K562 (cell line): ENCODE measurements around the gene ROPN1B. TPM values are rescaled to one million over a fixed set of nuclear protein-coding genes. Genes with fewer than 3 reads are reported as not detected.

Experiments
- ATAC-seq: fragments of 200-7000 bp; cut with Tn5 transposase; 3 replicates; pipeline ENCODE4 v1.9.1; 2020; ENCODE audit warnings: moderate library complexity
- BruUV-seq: library from RNA; stranded (reverse); fragments of 400-500 nt; replicated peaks from 2 replicates; lab custom pipeline; 2021; lab: Mats Ljungman, UMichigan
- CTCF ChIA-PET: fragments of 300-600 bp; formaldehyde crosslinking; extraction: SDS; loops from one replicate; lab custom pipeline; 2021; ENCODE audit warnings: low intra/inter-chr PET ratio; lab: Yijun Ruan, JAX
- POLR2A ChIA-PET: fragments of 300-600, 350-650 bp; sonication (Branson Sonifier 250); formaldehyde crosslinking; extraction: SDS; loops from one replicate; lab custom pipeline; 2021; ENCODE audit warnings: antibody characterized with exemption, inconsistent platforms; lab: Yijun Ruan, JAX
- DNase-seq, 4 experiments: peaks; one replicate each; pipeline versions ENCODE4 v3.0.0 to v3.0.0-alpha.2; 2011 to 2018; ENCODE audit warnings: low spot score in 3 of 4, mixed read lengths in 3 of 4; ENCODE audit errors: extremely low read depth in 1 of 4
- FAIRE-seq: peaks from 2 replicates; lab custom pipeline; 2011; peaks lifted over from hg19 to GRCh38; lab: Jason Lieb, UNC
- H2AFZ ChIP-seq: 2 replicates; pipeline ENCODE4 v1.6.0; 2011; ENCODE audit warnings: low read depth, low read length, control low read depth, inconsistent platforms
- H3K27ac ChIP-seq: fragments of 200-600 bp; 3 replicates; pipeline ENCODE4 v1.8.0; 2011; ENCODE audit warnings: low read depth, mild to moderate bottlenecking, control low read depth, inconsistent platforms, low read length, moderate library complexity, mixed read lengths; ENCODE audit errors: extremely low read depth
- H3K27me3 ChIP-seq, 2 experiments: fragments of 300-600 bp in 1 of 2; 2 replicates in 1 of 2; 3 replicates in 1 of 2; pipeline versions ENCODE4 v1.6.0 to v1.8.0; 2011; ENCODE audit warnings: inconsistent platforms in 2 of 2, low read length in 2 of 2, mild to moderate bottlenecking in 1 of 2, mixed read lengths in 1 of 2, moderate library complexity in 1 of 2; ENCODE audit not compliant: control insufficient read depth in 2 of 2, insufficient read depth in 2 of 2
- H3K36me3 ChIP-seq: fragments of 300-600 bp; 3 replicates; pipeline ENCODE4 v1.8.0; 2011; ENCODE audit warnings: mild to moderate bottlenecking, low read length, inconsistent platforms; ENCODE audit not compliant: control insufficient read depth, insufficient read depth
- H3K4me1 ChIP-seq, 2 experiments: fragments of 200-600 bp in 1 of 2; replicated peaks in 1 of 2; 2 replicates in 1 of 2; 3 replicates in 1 of 2; pipeline versions ENCODE4 v1.5.1 to v1.8.0; 2011; ENCODE audit warnings: inconsistent platforms in 2 of 2, low read length in 2 of 2, mild to moderate bottlenecking in 1 of 2, mixed read lengths in 1 of 2, moderate library complexity in 1 of 2; ENCODE audit not compliant: control insufficient read depth in 2 of 2, insufficient read depth in 2 of 2
- H3K4me2 ChIP-seq: 2 replicates; pipeline ENCODE4 v1.6.1; 2011; ENCODE audit warnings: low read length, control low read depth, inconsistent platforms, mixed read lengths; ENCODE audit not compliant: insufficient read depth
- H3K4me3 ChIP-seq: fragments of 200-600 bp; sonication (generic), shearing (Covaris generic); 2 replicates; pipeline ENCODE4 v1.5.1; 2016; ENCODE audit warnings: control low read depth, inconsistent platforms
- H3K79me2 ChIP-seq: fragments of 200-600 bp; 3 replicates; pipeline ENCODE4 v1.8.0; 2011; ENCODE audit warnings: low read length, inconsistent platforms; ENCODE audit not compliant: control insufficient read depth, insufficient read depth
- H3K9ac ChIP-seq, 2 experiments: 2 replicates each; pipeline versions ENCODE4 v1.6.0 to v1.6.1; 2011; ENCODE audit warnings: low read depth in 2 of 2, low read length in 2 of 2, control low read depth in 1 of 2, inconsistent platforms in 1 of 2, mild to moderate bottlenecking in 1 of 2, mixed read lengths in 1 of 2; ENCODE audit not compliant: insufficient read depth in 1 of 2
- H3K9me1 ChIP-seq: one replicate; pipeline ENCODE4 v1.6.0; 2011; ENCODE audit warnings: inconsistent platforms, mild to moderate bottlenecking, low read length, moderate library complexity; ENCODE audit not compliant: control insufficient read depth, insufficient read depth
- H3K9me3 ChIP-seq: replicated peaks from 2 replicates; pipeline ENCODE4 v1.5.1; 2011; ENCODE audit warnings: low read depth, low read length, inconsistent platforms; ENCODE audit not compliant: control insufficient read depth, insufficient read depth
- H4K20me1 ChIP-seq: replicated peaks from 2 replicates; pipeline ENCODE4 v1.6.1; 2011; ENCODE audit warnings: low read length, inconsistent platforms, mixed read lengths; ENCODE audit not compliant: control insufficient read depth, insufficient read depth
- BMI1 ChIP-seq: fragments of 150-350 bp; IDR thresholded peaks from 2 replicates; pipeline ENCODE4 v1.6.1; 2014; ENCODE audit warnings: low read length
- CAMTA2 ChIP-seq: fragments of 250-450 bp; sonication (Bioruptor Pico); conservative IDR thresholded peaks from 2 replicates; pipeline ENCODE4 v1.5.1; 2022
- CBX5 ChIP-seq: IDR thresholded peaks from 2 replicates; pipeline ENCODE4 v1.6.1; 2014; ENCODE audit warnings: low read depth, borderline replicate concordance
- CREBBP ChIP-seq: IDR thresholded peaks from one replicate; pipeline ENCODE4 v1.6.1; 2012; ENCODE audit warnings: low read depth, mild to moderate bottlenecking, control low read depth, inconsistent platforms, low read length
- EP300 ChIP-seq: IDR thresholded peaks from 2 replicates; pipeline ENCODE4 v1.6.1; 2012; ENCODE audit warnings: low read length, improper control_type of control experiment
- FOXK1 ChIP-seq: sonication (generic); formaldehyde crosslinking; IDR thresholded peaks from 2 replicates; pipeline ENCODE4 v1.8.0; 2022; ENCODE audit warnings: missing genetic modification reagents, mild to moderate bottlenecking, borderline replicate concordance
- HIVEP1 ChIP-seq: fragments of 250-450 bp; sonication (Bioruptor Pico); IDR thresholded peaks from 2 replicates; pipeline ENCODE4 v1.4.0; 2020; ENCODE audit warnings: mild to moderate bottlenecking
- NR1H2 ChIP-seq: sonication (generic); formaldehyde crosslinking; IDR thresholded peaks from 2 replicates; pipeline ENCODE4 v1.4.0; 2020; ENCODE audit warnings: mild to moderate bottlenecking, missing genetic modification reagents
- PRMT5 ChIP-seq: sonication (generic); formaldehyde crosslinking; IDR thresholded peaks from 2 replicates; pipeline ENCODE4 v1.5.0; 2020; ENCODE audit warnings: missing genetic modification reagents
- RBM34 ChIP-seq: fragments of 200-400 bp; formaldehyde crosslinking; IDR thresholded peaks from 2 replicates; pipeline ENCODE4 v1.6.1; 2018; ENCODE audit warnings: low read length, borderline replicate concordance; ENCODE audit not compliant: insufficient read depth
- RNF2 ChIP-seq: sonication (generic); IDR thresholded peaks from 2 replicates; pipeline ENCODE4 v1.6.1; 2016
- SAFB ChIP-seq: fragments of 200-400 bp; formaldehyde crosslinking; IDR thresholded peaks from 2 replicates; pipeline ENCODE4 v1.6.1; 2017; ENCODE audit warnings: low read depth, low read length, borderline replicate concordance
- TRIM25 ChIP-seq: fragments of 450-650 bp; IDR thresholded peaks from 2 replicates; pipeline ENCODE4 v1.7.0; 2016; ENCODE audit warnings: borderline replicate concordance
- TSC22D4 ChIP-seq: fragments of 450-650 bp; IDR thresholded peaks from 2 replicates; pipeline ENCODE4 v1.6.1; 2016; ENCODE audit warnings: missing genetic modification characterization, missing biosample characterization, control low read depth
- ZNF232 ChIP-seq: sonication (generic); formaldehyde crosslinking; IDR thresholded peaks from 2 replicates; pipeline ENCODE4 v1.8.0; 2022; ENCODE audit warnings: mild to moderate bottlenecking, missing genetic modification reagents
- ZNF449 ChIP-seq: fragments of 250-450 bp; sonication (Bioruptor Pico); IDR thresholded peaks from 2 replicates; pipeline ENCODE4 v1.8.0; 2022; ENCODE audit warnings: moderate library complexity, mild to moderate bottlenecking, inconsistent platforms
- ZNF77 ChIP-seq: fragments of 250-450 bp; sonication (Bioruptor Pico); IDR thresholded peaks from 2 replicates; pipeline ENCODE4 v1.5.0; 2020
- WGBS: fragments of 100-300 bp; shearing (Covaris generic); methylation state at CpG from one replicate; pipeline ENCODE4 v1.1.6; 2016; ENCODE audit warnings: low coverage, mixed read lengths; ENCODE audit not compliant: insufficient coverage; ENCODE audit errors: missing lambda C conversion rate; 5-methylcytosine and 5-hydroxymethylcytosine counted together
- in situ Hi-C: fragments of 300-500 bp; cut with MboI; formaldehyde crosslinking; loops from 4 replicates; pipeline ENCODE4 v1.15.0; 2018; ENCODE audit warnings: inconsistent platforms, mixed read lengths
- intact Hi-C: fragments of 100-400 bp; cut with micrococcal nuclease; formaldehyde crosslinking; loops from 2 replicates; pipeline ENCODE4 v1.14.2; 2022
- polyA plus RNA-seq, 8 experiments: library from polyadenylated mRNA; depleted of rRNA in 4 of 8; stranded (reverse) in 5 of 8; unstranded in 3 of 8; fragments of >200 nt; fragmentation: Nextera tagmentation in 2 of 8; fragmentation: Illumina TruSeq in 1 of 8; extraction: Ambion mirVana in 2 of 8; extraction: Trizol in 1 of 8; gene quantifications; 2 replicates each; pipeline versions ENCODE4 v1.2.1 to v1.2.3, GENCODE V29; 2011 to 2014; ENCODE audit warnings: inconsistent platforms in 1 of 8, missing spikeins in 1 of 8
- total RNA-seq, 7 experiments: library from RNA; depleted of rRNA in 6 of 7; stranded (reverse); fragments of >200 nt in 6 of 7; fragmentation: Illumina TruSeq in 2 of 7; extraction: Trizol in 2 of 7; gene quantifications; 2 replicates each; pipeline versions ENCODE4 v1.2.1 to v1.2.3, GENCODE V29; 2011 to 2021; ENCODE audit warnings: low replicate concordance in 1 of 7
- TF ChIP-seq, protein P1 (sequence below): sonication (generic); formaldehyde crosslinking; IDR thresholded peaks from 2 replicates; pipeline ENCODE4 v1.8.0; 2022; ENCODE audit warnings: mild to moderate bottlenecking, missing genetic modification reagents
- TF ChIP-seq, protein P2 (sequence below): fragments of 250-450 bp; sonication (Bioruptor Pico); IDR thresholded peaks from 2 replicates; pipeline ENCODE4 v1.4.0; 2020

The ROPN1B gene
- total and polyA plus RNA-seq, 9 of the 15 experiments (the other 6 are each of a cell fraction or from before 2014, with no cell fraction given) = not detected

- H3K9ac ChIP-seq = no peak overlapping the region
- H4K20me1 ChIP-seq = no peaks in the 10 kb centered on the region
- POLR2A ChIA-PET = interaction anchor here (1.1 kb wide), 1 partner anchor 74 kb away, joined by 3 read pairs; no protein-coding TSS in a partner anchor
- no peak overlapping the region for H3K4me2 ChIP-seq
- BruUV-seq = no TSS peak
- H3K9me3 ChIP-seq = no peaks in the 10 kb centered on the region
- H3K4me1 ChIP-seq = no peaks in the 10 kb centered on the region; a peak in 1 of 5 replicates
- H3K4me3 ChIP-seq = no peak overlapping the region
- no peak overlapping the region for H3K27ac ChIP-seq
- FAIRE-seq (no peak), DNase-seq (no peak), ATAC-seq (no peak)
- CTCF ChIA-PET = no interaction called here
- H3K36me3 ChIP-seq = peaks cover 2% of the 10 kb centered on the region; the same call in 1 of the 3 replicates
- WGBS = 17% methylated on average over 7 of the region's 7 CpGs
- no peak overlapping the region for H2AFZ ChIP-seq
- no peaks in the 10 kb centered on the region for H3K27me3 ChIP-seq
- intact Hi-C loops (no loop called here), in situ Hi-C loops (no loop called here)
- H3K9me1 ChIP-seq = no peaks in the 10 kb centered on the region
- no peaks in the 10 kb centered on the region for H3K79me2 ChIP-seq
- TF ChIP-seq PRMT5 (no peak), SAFB (no peak), TSC22D4 (tag) (no peak), EP300 (no peak), RNF2 (no peak), RBM34 (no peak), BMI1 (no peak), ZNF77 (CRISPR knock-in tag) (no peak), CREBBP (no peak), HIVEP1 (CRISPR knock-in tag) (no peak), ZNF449 (CRISPR knock-in tag) (no peak), TRIM25 (no peak), CAMTA2 (CRISPR knock-in tag) (no peak), NR1H2 (CRISPR knock-in tag) (no peak), CBX5 (no peak), ZNF232 (CRISPR knock-in tag) (no peak), FOXK1 (CRISPR knock-in tag) (no peak)
- TF ChIP-seq, protein P1, sequence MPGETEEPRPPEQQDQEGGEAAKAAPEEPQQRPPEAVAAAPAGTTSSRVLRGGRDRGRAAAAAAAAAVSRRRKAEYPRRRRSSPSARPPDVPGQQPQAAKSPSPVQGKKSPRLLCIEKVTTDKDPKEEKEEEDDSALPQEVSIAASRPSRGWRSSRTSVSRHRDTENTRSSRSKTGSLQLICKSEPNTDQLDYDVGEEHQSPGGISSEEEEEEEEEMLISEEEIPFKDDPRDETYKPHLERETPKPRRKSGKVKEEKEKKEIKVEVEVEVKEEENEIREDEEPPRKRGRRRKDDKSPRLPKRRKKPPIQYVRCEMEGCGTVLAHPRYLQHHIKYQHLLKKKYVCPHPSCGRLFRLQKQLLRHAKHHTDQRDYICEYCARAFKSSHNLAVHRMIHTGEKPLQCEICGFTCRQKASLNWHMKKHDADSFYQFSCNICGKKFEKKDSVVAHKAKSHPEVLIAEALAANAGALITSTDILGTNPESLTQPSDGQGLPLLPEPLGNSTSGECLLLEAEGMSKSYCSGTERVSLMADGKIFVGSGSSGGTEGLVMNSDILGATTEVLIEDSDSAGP = no peak
- TF ChIP-seq, protein P2, sequence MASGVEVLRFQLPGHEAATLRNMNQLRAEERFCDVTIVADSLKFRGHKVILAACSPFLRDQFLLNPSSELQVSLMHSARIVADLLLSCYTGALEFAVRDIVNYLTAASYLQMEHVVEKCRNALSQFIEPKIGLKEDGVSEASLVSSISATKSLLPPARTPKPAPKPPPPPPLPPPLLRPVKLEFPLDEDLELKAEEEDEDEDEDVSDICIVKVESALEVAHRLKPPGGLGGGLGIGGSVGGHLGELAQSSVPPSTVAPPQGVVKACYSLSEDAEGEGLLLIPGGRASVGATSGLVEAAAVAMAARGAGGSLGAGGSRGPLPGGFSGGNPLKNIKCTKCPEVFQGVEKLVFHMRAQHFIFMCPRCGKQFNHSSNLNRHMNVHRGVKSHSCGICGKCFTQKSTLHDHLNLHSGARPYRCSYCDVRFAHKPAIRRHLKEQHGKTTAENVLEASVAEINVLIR (CRISPR knock-in tag) = no peak
These were observed 35.7 kb downstream of the ROPN1B start for GRCh38 chr3:126004692-126005091.
